Fibroblast of villous mesenchyme (primary cell): ENCODE measurements around the gene KCNMA1. TPM values are rescaled to one million over a fixed set of nuclear protein-coding genes. Genes with fewer than 3 reads are reported as not detected.

Experiments used
- DNase-seq: peaks from one replicate; pipeline ENCODE4 v3.0.0-alpha.2; 2010; ENCODE audit warnings: low read depth
- H3K4me3 ChIP-seq: 2 replicates; pipeline ENCODE4 v1.5.1; 2011; ENCODE audit warnings: low read depth, mild to moderate bottlenecking, low read length
- CTCF ChIP-seq: IDR thresholded peaks from 2 replicates; pipeline ENCODE4 v1.5.1; 2012; ENCODE audit warnings: low read depth, mild to moderate bottlenecking, low read length; ENCODE audit not compliant: insufficient read depth
- total RNA-seq: library from RNA; depleted of rRNA; stranded (reverse); fragments of >200 nt; gene quantifications from 2 replicates; pipeline ENCODE4 v1.2.3, GENCODE V29; 2012

The KCNMA1 gene
- total RNA-seq, 1 donor: 36.7 TPM

- no peak for TF ChIP-seq CTCF
- no peak for DNase-seq
- no peak overlapping the region for H3K4me3 ChIP-seq
These were observed 201.2 kb downstream of the KCNMA1 start for GRCh38 chr10:77436257-77436975.

GRCh38 chr10:77433546-77433945, 204.1 kb downstream of the KCNMA1 start:
- no peak overlapping the region for H3K4me3 ChIP-seq
- no peak for TF ChIP-seq CTCF
- no peak for DNase-seq

GRCh38 chr10:77431980-77432797, 205.4 kb downstream of the KCNMA1 start:
- no peak for TF ChIP-seq CTCF
- DNase-seq: no peak
- no peak overlapping the region for H3K4me3 ChIP-seq

- H3K4me3 ChIP-seq: no peak overlapping the region
- no peak for DNase-seq
- no peak for TF ChIP-seq CTCF
These were observed 206.4 kb downstream of the KCNMA1 start for GRCh38 chr10:77431209-77431611.

GRCh38 chr10:77430530-77430929, 207.1 kb downstream of the KCNMA1 start:
- no peak for DNase-seq
- no peak for TF ChIP-seq CTCF
- H3K4me3 ChIP-seq: no peak overlapping the region

GRCh38 chr10:77428691-77429395, 208.8 kb downstream of the KCNMA1 start:
- H3K4me3 ChIP-seq: no peak overlapping the region
- peak; percentile 85 for DNase-seq
- TF ChIP-seq CTCF: peak; percentile 86
